ENCODE results near the gene GRID1.

The GRID1 gene

DNA sequence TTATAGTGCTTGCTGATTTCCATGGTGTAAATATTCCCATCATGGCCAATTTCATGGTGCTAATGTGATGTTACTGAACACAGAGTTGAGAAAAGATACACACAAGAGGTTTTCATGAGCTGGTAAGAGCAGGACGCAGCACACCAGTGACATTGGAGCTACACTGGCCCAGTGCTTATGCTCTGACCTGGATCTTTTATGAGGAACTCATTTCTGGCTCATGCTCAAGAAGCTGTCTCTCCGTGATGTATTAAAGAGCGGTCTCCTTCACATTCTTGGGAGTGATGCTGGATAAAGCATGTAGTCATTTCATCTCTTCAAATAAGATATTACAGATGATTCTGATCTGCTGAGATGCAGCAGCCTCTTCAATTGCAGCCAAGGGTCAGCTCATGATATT, 785.2 kb downstream of the GRID1 start:
- no peak overlapping the region for H3K4me3 ChIP-seq (replicated peaks; ENCODE audit: low read depth, low read length)
- DNase-seq (ENCODE audit: low read depth): no peak
- no peak for TF ChIP-seq CTCF (IDR thresholded peaks at IDR 0.05; ENCODE audit: low read length, missing control alignments)

- no peak overlapping the region for H3K4me3 ChIP-seq (replicated peaks; ENCODE audit: low read depth, low read length)
- no peak for DNase-seq (ENCODE audit: low read depth)
- TF ChIP-seq CTCF (IDR thresholded peaks at IDR 0.05; ENCODE audit: low read length, missing control alignments): no peak
These were observed 786.0 kb downstream of the GRID1 start for GRCh38 chr10:85580585-85580984.

DNA sequence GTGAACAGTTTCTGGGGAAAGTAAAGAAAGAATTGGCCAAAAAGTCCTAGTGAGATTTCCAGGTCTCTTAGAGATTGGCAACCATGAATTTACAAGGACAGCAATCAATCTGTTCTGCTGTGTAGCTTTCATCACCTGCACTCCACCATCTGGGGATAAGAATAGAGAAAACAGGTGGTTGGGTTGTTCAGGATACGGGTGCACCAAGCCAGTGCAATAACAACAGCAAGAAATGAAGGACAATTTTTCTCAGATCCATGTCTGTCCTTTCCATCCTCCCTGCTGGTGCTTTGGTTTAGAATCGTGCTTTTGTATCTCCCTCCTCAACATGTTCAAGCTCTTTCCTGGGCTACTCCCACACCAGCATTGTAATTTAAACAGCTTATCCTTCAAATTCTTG, 787.7 kb downstream of the GRID1 start:
- DNase-seq (ENCODE audit: low read depth): no peak
- TF ChIP-seq CTCF (IDR thresholded peaks at IDR 0.05; ENCODE audit: low read length, missing control alignments): no peak
- no peak overlapping the region for H3K4me3 ChIP-seq (replicated peaks; ENCODE audit: low read depth, low read length)

GRCh38 chr10:85575441-85575840, 791.2 kb downstream of the GRID1 start:
- no peak for TF ChIP-seq CTCF (IDR thresholded peaks at IDR 0.05; ENCODE audit: low read length, missing control alignments)
- DNase-seq (ENCODE audit: low read depth): no peak
- no peak overlapping the region for H3K4me3 ChIP-seq (replicated peaks; ENCODE audit: low read depth, low read length)

GRCh38 chr10:85570871-85571270, 795.7 kb downstream of the GRID1 start:
- no peak overlapping the region for H3K4me3 ChIP-seq (replicated peaks; ENCODE audit: low read depth, low read length)
- no peak for TF ChIP-seq CTCF (IDR thresholded peaks at IDR 0.05; ENCODE audit: low read length, missing control alignments)
- no peak for DNase-seq (ENCODE audit: low read depth)

GRCh38 chr10:85565381-85565780, 801.2 kb downstream of the GRID1 start:
- no peak for DNase-seq (ENCODE audit: low read depth)
- no peak for TF ChIP-seq CTCF (IDR thresholded peaks at IDR 0.05; ENCODE audit: low read length, missing control alignments)
- H3K4me3 ChIP-seq (replicated peaks; ENCODE audit: low read depth, low read length): no peak overlapping the region

DNA sequence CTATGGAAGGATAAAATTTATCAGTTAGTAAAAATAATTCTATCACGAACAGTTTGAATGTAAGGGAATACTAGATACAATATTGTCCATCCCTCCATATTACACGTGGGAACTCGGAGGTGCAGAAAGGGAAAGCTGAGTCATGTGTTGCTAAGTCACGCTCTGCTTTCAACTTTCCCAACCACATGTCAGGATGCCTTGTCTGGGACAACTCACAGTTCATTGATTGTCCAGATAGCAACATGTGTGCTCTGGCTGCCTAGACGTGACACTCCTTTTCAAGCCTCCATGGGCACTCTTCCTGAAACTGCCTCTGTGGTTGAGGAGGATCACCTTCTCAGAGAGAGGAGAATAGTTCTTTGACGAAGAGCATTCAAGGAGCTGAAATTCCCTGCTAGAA, 808.1 kb downstream of the GRID1 start:
- no peak overlapping the region for H3K4me3 ChIP-seq (replicated peaks; ENCODE audit: low read depth, low read length)
- TF ChIP-seq CTCF (IDR thresholded peaks at IDR 0.05; ENCODE audit: low read length, missing control alignments): no peak
- no peak for DNase-seq (ENCODE audit: low read depth)

Measured in fibroblast of pulmonary artery (primary cell).